HL-60 (cell line): Measurements from ENCODE around the gene ASS1.

Experiments
- DNase-seq, 2 experiments: peaks; one replicate each; pipeline ENCODE4 v3.0.0-alpha.2; 2010 to 2020; ENCODE audit warnings: low read depth in 1 of 2, low spot score in 1 of 2
- H3K27ac ChIP-seq: fragments of 250-450 bp; sonication (Bioruptor Pico); replicated peaks from 2 replicates; pipeline ENCODE4 v1.5.1; 2020; ENCODE audit warnings: mild to moderate bottlenecking, moderate library complexity
- H3K27me3 ChIP-seq: fragments of 250-450 bp; sonication (Bioruptor Pico); 2 replicates; pipeline ENCODE4 v1.5.1; 2021; ENCODE audit warnings: mild to moderate bottlenecking, moderate library complexity; ENCODE audit not compliant: insufficient read depth, poor library complexity, severe bottlenecking
- H3K4me3 ChIP-seq: replicated peaks from 2 replicates; pipeline ENCODE4 v1.5.1; 2011; ENCODE audit warnings: mild to moderate bottlenecking, control low read depth, low read length; ENCODE audit not compliant: insufficient read depth
- GABPA ChIP-seq: IDR thresholded peaks from 2 replicates; pipeline ENCODE4 v1.6.1; 2012; ENCODE audit warnings: low read depth
- POLR2AphosphoS5 ChIP-seq: IDR thresholded peaks from 2 replicates; pipeline ENCODE4 v1.6.1; 2012; ENCODE audit warnings: low read depth
- SPI1 ChIP-seq: IDR thresholded peaks from 2 replicates; pipeline ENCODE4 v1.6.1; 2012; ENCODE audit warnings: low read depth, mild to moderate bottlenecking, borderline replicate concordance
- TF ChIP-seq, protein P1 (sequence below): IDR thresholded peaks from 2 replicates; pipeline ENCODE4 v1.6.1; 2012; ENCODE audit warnings: low read depth; ENCODE audit not compliant: insufficient replicate concordance
- TF ChIP-seq, protein P2 (sequence below): IDR thresholded peaks from one replicate; pipeline ENCODE4 v1.5.1; 2011; ENCODE audit warnings: low read length, control low read depth, inconsistent platforms; ENCODE audit not compliant: insufficient read depth

The ASS1 gene

DNA sequence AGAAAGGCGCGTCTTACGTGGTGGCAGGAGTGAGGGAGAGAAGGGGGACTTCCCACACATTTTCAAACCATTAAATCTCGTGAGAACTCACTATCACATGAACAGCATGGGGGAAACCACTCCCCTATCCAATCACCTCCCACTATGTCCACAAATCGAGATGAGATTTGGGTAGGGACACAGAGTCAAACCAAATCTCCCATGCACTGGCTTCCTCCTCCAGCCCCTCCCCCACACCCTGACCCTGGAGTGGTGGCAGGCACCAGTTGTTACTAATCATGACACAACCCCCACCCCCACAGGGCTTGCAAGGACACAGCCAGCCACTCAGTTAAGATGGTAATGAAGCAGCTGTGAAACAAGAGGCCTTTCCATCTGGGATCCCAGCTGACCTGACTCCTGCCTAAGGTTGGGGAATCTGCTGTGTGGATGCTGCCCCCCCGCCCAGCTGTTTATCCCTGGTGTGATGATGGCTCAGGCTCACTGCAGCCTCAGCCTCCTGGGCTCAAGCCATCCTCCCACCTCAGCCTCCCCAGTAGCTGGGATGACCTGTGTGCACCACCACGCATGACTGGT lies 77.6 kb downstream of the ASS1 start:
- no peaks in the 10 kb centered on the region for H3K27me3 ChIP-seq

DNA sequence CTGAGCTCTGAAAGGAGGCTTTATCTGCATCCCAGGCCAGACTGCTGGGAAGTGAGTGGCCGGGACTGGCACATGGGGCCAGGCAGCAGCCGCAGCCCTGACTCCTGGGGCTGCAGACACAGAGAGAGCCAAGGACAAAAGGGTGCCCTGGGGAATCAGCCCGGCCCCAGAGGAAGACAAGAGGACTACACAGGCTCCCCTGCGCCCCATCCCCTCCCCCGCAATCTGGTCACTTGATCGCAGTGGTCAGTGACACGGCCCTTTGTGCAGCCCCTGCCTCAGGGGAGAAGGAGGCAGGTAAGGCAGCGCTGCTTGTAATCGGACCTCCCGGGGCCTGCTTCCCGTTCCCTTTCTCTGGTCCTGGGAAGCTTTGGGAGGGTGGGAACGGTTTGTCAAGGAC lies 79.2 kb downstream of the ASS1 start:
- Histone ChIP-seq H3K27ac (no peak overlapping the region), H3K4me3 (no peak overlapping the region), H3K27me3 (no peaks in the 10 kb centered on the region)
- DNase-seq, result no peak
- TF ChIP-seq SPI1 (no peak), GABPA (no peak), POLR2AphosphoS5 (no peak)
- TF ChIP-seq, protein P1, sequence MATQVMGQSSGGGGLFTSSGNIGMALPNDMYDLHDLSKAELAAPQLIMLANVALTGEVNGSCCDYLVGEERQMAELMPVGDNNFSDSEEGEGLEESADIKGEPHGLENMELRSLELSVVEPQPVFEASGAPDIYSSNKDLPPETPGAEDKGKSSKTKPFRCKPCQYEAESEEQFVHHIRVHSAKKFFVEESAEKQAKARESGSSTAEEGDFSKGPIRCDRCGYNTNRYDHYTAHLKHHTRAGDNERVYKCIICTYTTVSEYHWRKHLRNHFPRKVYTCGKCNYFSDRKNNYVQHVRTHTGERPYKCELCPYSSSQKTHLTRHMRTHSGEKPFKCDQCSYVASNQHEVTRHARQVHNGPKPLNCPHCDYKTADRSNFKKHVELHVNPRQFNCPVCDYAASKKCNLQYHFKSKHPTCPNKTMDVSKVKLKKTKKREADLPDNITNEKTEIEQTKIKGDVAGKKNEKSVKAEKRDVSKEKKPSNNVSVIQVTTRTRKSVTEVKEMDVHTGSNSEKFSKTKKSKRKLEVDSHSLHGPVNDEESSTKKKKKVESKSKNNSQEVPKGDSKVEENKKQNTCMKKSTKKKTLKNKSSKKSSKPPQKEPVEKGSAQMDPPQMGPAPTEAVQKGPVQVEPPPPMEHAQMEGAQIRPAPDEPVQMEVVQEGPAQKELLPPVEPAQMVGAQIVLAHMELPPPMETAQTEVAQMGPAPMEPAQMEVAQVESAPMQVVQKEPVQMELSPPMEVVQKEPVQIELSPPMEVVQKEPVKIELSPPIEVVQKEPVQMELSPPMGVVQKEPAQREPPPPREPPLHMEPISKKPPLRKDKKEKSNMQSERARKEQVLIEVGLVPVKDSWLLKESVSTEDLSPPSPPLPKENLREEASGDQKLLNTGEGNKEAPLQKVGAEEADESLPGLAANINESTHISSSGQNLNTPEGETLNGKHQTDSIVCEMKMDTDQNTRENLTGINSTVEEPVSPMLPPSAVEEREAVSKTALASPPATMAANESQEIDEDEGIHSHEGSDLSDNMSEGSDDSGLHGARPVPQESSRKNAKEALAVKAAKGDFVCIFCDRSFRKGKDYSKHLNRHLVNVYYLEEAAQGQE, result no peak
- TF ChIP-seq, protein P2, sequence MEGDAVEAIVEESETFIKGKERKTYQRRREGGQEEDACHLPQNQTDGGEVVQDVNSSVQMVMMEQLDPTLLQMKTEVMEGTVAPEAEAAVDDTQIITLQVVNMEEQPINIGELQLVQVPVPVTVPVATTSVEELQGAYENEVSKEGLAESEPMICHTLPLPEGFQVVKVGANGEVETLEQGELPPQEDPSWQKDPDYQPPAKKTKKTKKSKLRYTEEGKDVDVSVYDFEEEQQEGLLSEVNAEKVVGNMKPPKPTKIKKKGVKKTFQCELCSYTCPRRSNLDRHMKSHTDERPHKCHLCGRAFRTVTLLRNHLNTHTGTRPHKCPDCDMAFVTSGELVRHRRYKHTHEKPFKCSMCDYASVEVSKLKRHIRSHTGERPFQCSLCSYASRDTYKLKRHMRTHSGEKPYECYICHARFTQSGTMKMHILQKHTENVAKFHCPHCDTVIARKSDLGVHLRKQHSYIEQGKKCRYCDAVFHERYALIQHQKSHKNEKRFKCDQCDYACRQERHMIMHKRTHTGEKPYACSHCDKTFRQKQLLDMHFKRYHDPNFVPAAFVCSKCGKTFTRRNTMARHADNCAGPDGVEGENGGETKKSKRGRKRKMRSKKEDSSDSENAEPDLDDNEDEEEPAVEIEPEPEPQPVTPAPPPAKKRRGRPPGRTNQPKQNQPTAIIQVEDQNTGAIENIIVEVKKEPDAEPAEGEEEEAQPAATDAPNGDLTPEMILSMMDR, result no peak

More for the DNA sequence above, 77.6 kb downstream of the ASS1 start:
- DNase-seq, result peak in 1 of 2 experiments; percentile 20
- H3K4me3 ChIP-seq, result no peak overlapping the region
- TF ChIP-seq POLR2AphosphoS5 (no peak), GABPA (no peak), SPI1 (no peak)
- TF ChIP-seq, protein P2, result no peak
- TF ChIP-seq, protein P1, result no peak
- no peak overlapping the region for H3K27ac ChIP-seq

DNA sequence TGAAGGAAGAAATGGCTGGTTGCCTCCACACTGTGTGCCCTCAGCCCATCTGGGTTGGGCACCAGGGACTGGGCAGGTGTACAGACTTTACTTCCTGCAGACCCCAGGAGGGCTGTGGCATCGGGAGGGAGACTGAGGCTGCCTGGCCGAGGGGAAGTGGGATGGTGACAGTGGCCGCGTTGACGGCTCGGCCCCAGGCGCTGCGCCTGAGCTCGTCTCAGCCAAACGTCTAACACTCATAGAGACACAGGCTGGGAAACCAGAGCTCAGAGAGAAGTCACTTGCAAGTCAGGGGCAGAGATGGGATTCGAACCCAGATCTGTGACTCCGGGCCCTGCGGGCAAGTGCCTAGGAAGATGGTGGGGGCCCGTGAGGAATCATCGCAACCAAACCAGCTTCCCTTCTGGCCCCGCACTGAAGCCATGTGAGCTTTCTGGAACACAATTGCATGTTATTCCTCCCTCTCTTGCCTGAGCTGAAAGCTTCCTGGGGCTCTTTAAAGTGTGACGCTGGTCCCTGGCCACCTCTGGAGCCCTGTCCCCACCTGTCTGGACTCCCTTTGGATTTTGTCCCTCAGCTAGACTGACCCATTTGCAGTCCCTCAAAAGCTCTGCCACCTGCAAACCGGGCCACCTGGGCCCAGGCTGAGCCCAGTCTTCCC lies 81.6 kb downstream of the ASS1 start:
- TF ChIP-seq, protein P1, result no peak
- TF ChIP-seq, protein P2, result no peak
- TF ChIP-seq GABPA (no peak), POLR2AphosphoS5 (no peak), SPI1 (no peak)
- no peak overlapping the region for H3K4me3 ChIP-seq
- DNase-seq, result no peak
- no peak overlapping the region for H3K27ac ChIP-seq
- H3K27me3 ChIP-seq, result no peaks in the 10 kb centered on the region
